ENCODE measurements around the gene IL1RL2.

GRCh38 chr2:102176172-102176571 is 10.7 kb upstream of the IL1RL2 start:
- TF ChIP-seq ISL1 (CRISPR knock-in tag; IDR thresholded peaks at IDR 0.05) (no peak), RARB (CRISPR knock-in tag; IDR thresholded peaks at IDR 0.05) (no peak), SNAI2 (CRISPR knock-in tag; IDR thresholded peaks at IDR 0.05) (no peak), CREB5 (CRISPR knock-in tag; IDR thresholded peaks at IDR 0.05; ENCODE audit: low read depth) (no peak), TSHZ2 (CRISPR knock-in tag; IDR thresholded peaks at IDR 0.05) (no peak), ZNF8 (CRISPR knock-in tag; IDR thresholded peaks at IDR 0.05) (no peak), PATZ1 (CRISPR knock-in tag; IDR thresholded peaks at IDR 0.05; ENCODE audit: borderline replicate concordance) (no peak), ESRRG (CRISPR knock-in tag; IDR thresholded peaks at IDR 0.05) (no peak), BACH2 (CRISPR knock-in tag; IDR thresholded peaks at IDR 0.05; ENCODE audit: borderline replicate concordance) (no peak)

All from SK-N-SH treated with all-trans-retinoic acid at 6 μM for 48 hours (cell line).